ENCODE data around the gene MCF2L. TPM values are rescaled to one million over a fixed set of nuclear protein-coding genes. Genes with fewer than 3 reads are reported as not detected.
"Not testable (repeated sequence)": the region's sequence is repeated elsewhere in the genome, so short reads cannot be mapped to it uniquely, and the experiment has no call there.

Gene MCF2L
- total and polyA plus RNA-seq, 4 donors = 21.0 to 78.7 (median 35.9) TPM

DNA sequence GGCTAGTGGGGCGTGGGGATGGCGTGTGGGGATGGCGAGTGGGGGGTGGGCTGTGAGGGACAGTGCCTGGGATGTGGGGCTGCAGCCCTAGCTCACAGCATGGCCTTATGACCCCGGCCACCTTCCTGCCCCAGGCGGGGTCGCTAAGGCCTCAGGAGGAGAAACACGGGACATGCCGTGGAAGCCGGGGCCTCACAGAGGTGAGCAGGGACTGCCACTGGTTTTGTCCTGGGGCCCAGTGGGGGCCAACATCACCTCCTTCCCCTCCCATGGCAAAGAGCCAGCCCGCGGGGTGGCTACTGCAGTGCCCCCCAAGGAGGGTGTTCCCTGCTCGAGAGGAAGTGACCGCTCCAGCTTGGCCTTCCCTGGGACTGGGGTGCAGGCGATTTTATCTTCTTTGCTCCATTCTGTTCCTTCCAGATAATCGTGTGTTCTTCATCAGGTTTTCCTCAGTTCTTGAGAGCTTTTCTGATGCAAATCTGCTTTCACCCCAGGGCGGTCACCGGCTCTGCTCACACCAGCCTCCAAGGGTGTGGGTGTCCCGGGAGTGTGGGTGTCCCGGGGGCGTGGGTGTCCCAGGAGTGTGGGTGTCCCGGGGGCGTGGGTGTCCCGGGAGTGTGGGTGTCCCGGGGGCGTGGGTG lies 137.8 kb downstream of the MCF2L start:
- H3K4me1 ChIP-seq (ENCODE audit: control insufficient read depth in 5 of 5, insufficient read depth in 5 of 5, low read length in 5 of 5) = peaks cover 0 to 20% (median 6%) of the 10 kb centered on the region in 5 donors
- no peak overlapping the region for H3K27ac ChIP-seq (ENCODE audit: low read depth in 1 of 2, low read length in 1 of 2)
- ATAC-seq (ENCODE audit: insufficient read depth, low FRiP score) (no peak), DNase-seq (no peak)
- peaks cover 3 to 14% (median 12%) of the 10 kb centered on the region in 3 donors for H3K27me3 ChIP-seq (ENCODE audit: control insufficient read depth in 3 of 3, insufficient read depth in 3 of 3, low read length in 2 of 3)
- TF ChIP-seq, protein P1, sequence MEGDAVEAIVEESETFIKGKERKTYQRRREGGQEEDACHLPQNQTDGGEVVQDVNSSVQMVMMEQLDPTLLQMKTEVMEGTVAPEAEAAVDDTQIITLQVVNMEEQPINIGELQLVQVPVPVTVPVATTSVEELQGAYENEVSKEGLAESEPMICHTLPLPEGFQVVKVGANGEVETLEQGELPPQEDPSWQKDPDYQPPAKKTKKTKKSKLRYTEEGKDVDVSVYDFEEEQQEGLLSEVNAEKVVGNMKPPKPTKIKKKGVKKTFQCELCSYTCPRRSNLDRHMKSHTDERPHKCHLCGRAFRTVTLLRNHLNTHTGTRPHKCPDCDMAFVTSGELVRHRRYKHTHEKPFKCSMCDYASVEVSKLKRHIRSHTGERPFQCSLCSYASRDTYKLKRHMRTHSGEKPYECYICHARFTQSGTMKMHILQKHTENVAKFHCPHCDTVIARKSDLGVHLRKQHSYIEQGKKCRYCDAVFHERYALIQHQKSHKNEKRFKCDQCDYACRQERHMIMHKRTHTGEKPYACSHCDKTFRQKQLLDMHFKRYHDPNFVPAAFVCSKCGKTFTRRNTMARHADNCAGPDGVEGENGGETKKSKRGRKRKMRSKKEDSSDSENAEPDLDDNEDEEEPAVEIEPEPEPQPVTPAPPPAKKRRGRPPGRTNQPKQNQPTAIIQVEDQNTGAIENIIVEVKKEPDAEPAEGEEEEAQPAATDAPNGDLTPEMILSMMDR (IDR thresholded peaks at IDR 0.05; ENCODE audit: control extremely low read depth, extremely low read depth) = no peak
- no peak overlapping the region for H3K4me3 ChIP-seq
- H3K9ac ChIP-seq (ENCODE audit: insufficient read depth in 1 of 2, low read length in 2 of 2) = no peak overlapping the region
- 74 to 76% methylated on average over 25 of the region's 25 CpGs for WGBS, 2 donors
- H3K36me3 ChIP-seq (ENCODE audit: control insufficient read depth in 4 of 4, insufficient read depth in 4 of 4, low read length in 4 of 4) = no peaks in the 10 kb centered on the region
- H3K9me3 ChIP-seq (ENCODE audit: control insufficient read depth in 4 of 4, insufficient read depth in 3 of 4, low read length in 3 of 4) = peaks cover 0 to 6% (median 0%) of the 10 kb centered on the region in 4 donors

DNA sequence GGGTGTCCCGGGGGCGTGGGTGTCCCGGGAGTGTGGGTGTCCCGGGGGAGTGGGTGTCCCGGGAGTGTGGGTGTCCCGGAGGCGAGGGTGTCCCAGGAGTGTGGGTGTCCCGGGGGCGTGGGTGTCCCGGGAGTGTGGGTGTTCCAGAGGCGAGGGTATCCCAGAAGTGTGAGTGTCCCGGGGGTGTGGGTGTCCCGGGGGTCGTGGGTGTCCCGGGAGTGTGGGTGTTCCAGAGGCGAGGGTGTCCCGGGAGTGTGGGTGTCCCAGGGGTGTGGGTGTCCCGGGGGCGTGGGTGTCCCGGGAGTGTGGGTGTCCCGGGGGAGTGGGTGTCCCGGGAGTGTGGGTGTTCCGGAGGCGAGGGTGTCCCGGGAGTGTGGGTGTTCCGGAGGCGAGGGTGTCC lies 139.5 kb downstream of the MCF2L start:
- Histone ChIP-seq H3K4me1 (ENCODE audit: control insufficient read depth in 5 of 5, insufficient read depth in 5 of 5, low read length in 5 of 5) (peaks cover 0 to 20% (median 6%) of the 10 kb centered on the region in 5 donors), H3K27me3 (ENCODE audit: control insufficient read depth in 3 of 3, insufficient read depth in 3 of 3, low read length in 2 of 3) (peaks cover 3 to 14% (median 14%) of the 10 kb centered on the region in 3 donors)
- not testable (repeated sequence) for ATAC-seq (ENCODE audit: insufficient read depth, low FRiP score); DNase-seq; H3K9me3 ChIP-seq (ENCODE audit: control insufficient read depth in 4 of 4, insufficient read depth in 3 of 4, low read length in 3 of 4); H3K9ac ChIP-seq (ENCODE audit: insufficient read depth in 1 of 2, low read length in 2 of 2); H3K27ac ChIP-seq (ENCODE audit: low read depth in 1 of 2, low read length in 1 of 2); H3K4me3 ChIP-seq; H3K36me3 ChIP-seq (ENCODE audit: control insufficient read depth in 4 of 4, insufficient read depth in 4 of 4, low read length in 4 of 4)
- WGBS, 2 donors = 93 to 97% methylated on average over 9 to 27 of the region's 27 CpGs

DNA sequence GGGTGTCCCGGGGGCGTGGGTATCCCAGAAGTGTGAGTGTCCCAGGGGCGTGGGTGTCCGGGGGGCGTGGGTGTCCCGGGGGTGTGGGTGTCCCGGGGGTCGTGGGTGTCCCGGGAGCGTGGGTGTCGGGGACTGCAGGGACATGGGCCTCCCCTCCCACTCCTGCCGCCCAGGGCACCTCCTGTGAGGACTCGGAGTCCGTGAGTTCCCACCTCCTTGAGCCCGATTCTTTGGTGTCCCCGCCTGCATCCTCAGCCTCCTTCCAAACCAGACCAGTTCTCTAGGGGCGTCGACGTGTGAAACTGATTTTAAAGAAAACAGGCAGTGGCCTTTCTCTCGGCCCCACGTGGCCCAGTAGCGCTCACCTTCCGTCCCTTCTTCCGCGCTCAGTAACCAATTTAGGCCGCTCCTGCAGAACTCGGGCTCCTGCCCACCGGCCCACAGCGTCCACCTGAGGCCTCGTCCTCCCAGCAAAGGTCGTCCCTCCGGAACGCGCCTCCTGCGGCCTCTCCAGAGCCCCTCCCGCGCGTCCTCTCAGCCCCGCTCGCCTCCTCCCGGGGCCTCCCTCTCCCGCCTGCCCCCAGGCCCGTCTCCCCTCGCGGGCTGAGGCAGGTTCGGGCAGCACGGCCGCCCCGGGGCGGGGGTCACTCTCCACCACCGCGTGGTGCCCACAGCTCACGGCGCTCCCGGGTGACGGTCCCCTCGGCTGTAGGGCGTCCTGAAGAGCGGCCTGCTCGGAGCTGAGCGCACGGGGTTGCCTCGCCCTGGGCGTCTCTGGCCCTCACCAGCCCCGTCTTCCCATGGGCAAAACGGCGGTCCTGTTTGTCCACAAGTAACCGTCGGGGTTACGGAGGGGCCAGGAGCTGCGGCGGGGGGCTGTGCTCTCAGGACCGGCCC lies 140.4 kb downstream of the MCF2L start:
- no peak for ATAC-seq (ENCODE audit: insufficient read depth, low FRiP score)

More for the DNA sequence above, 140.4 kb downstream of the MCF2L start:
- peaks cover 0 to 20% (median 6%) of the 10 kb centered on the region in 5 donors for H3K4me1 ChIP-seq (ENCODE audit: control insufficient read depth in 5 of 5, insufficient read depth in 5 of 5, low read length in 5 of 5)
- peaks cover 3 to 14% (median 14%) of the 10 kb centered on the region in 3 donors for H3K27me3 ChIP-seq (ENCODE audit: control insufficient read depth in 3 of 3, insufficient read depth in 3 of 3, low read length in 2 of 3)
- H3K9me3 ChIP-seq (ENCODE audit: control insufficient read depth in 4 of 4, insufficient read depth in 3 of 4, low read length in 3 of 4) = peaks cover 0 to 6% (median 0%) of the 10 kb centered on the region in 4 donors
- H3K36me3 ChIP-seq (ENCODE audit: control insufficient read depth in 4 of 4, insufficient read depth in 4 of 4, low read length in 4 of 4) = no peaks in the 10 kb centered on the region
- 33 to 37% methylated on average over 69 to 73 of the region's 73 CpGs for WGBS, 2 donors
- no peak overlapping the region for H3K27ac ChIP-seq (ENCODE audit: low read depth in 1 of 2, low read length in 1 of 2)
- no peak for DNase-seq
- TF ChIP-seq, protein P1 (IDR thresholded peaks at IDR 0.05; ENCODE audit: control extremely low read depth, extremely low read depth) = no peak
- H3K4me3 ChIP-seq = no peak overlapping the region
- H3K9ac ChIP-seq (ENCODE audit: insufficient read depth in 1 of 2, low read length in 2 of 2) = no peak overlapping the region

Measured in lung (tissue), 12 donors.